Suprapubic skin (tissue), 4 donors: ENCODE data around the gene IL17RB.

Experiments used
- CTCF ChIP-seq, 2 donors: fragments of 200-600 bp in 1 of 2; fragments of 450-650 bp in 1 of 2; sonication (generic) in 1 of 2; IDR thresholded peaks; one replicate each; pipeline ENCODE4 v1.5.1; 2016 to 2019; ENCODE audit warnings: antibody characterized with exemption in 2 of 2, mild to moderate bottlenecking in 1 of 2, moderate library complexity in 1 of 2
- EP300 ChIP-seq: sonication (generic); formaldehyde crosslinking; IDR thresholded peaks from one replicate; pipeline ENCODE4 v1.6.1; 2017; ENCODE audit warnings: antibody characterized with exemption
- POLR2A ChIP-seq, 2 donors: fragments of 450-650 bp; IDR thresholded peaks; one replicate each; pipeline ENCODE4 v1.6.1; 2017; ENCODE audit warnings: antibody characterized with exemption in 2 of 2, mild to moderate bottlenecking in 2 of 2, moderate library complexity in 2 of 2
- POLR2AphosphoS5 ChIP-seq, 3 donors: sonication (generic); formaldehyde crosslinking; IDR thresholded peaks; one replicate each; pipeline ENCODE4 v1.6.1; 2017; ENCODE audit warnings: antibody characterized with exemption in 3 of 3

GRCh38 chr3:53900666-53901331 is 54.4 kb downstream of the IL17RB start:
- TF ChIP-seq CTCF (IDR thresholded peaks at IDR 0.05) (no peak), POLR2AphosphoS5 (IDR thresholded peaks at IDR 0.05) (no peak), EP300 (no peak), POLR2A (IDR thresholded peaks at IDR 0.05) (no peak)
